OCI-LY7 (cell line): ENCODE measurements around the gene NAB2.

ENCODE experiments used
- EZH2phosphoT487 ChIP-seq: fragments of 200-600 bp; sonication (generic); IDR thresholded peaks from 2 replicates; pipeline ENCODE4 v1.6.1; 2018; ENCODE audit warnings: low read depth, borderline replicate concordance, mild to moderate bottlenecking, mixed run types, antibody characterized with exemption, low read length, moderate library complexity, mixed read lengths
- TF ChIP-seq, protein P1 (sequence below): fragments of 200-600 bp; sonication (generic); conservative IDR thresholded peaks from 2 replicates; pipeline ENCODE4 v1.5.1; 2014; ENCODE audit warnings: mild to moderate bottlenecking, antibody characterized with exemption, low read length, moderate library complexity, mixed read lengths

GRCh38 chr12:57103856-57104255 lies 14.9 kb downstream of the NAB2 start:
- TF ChIP-seq, protein P1, sequence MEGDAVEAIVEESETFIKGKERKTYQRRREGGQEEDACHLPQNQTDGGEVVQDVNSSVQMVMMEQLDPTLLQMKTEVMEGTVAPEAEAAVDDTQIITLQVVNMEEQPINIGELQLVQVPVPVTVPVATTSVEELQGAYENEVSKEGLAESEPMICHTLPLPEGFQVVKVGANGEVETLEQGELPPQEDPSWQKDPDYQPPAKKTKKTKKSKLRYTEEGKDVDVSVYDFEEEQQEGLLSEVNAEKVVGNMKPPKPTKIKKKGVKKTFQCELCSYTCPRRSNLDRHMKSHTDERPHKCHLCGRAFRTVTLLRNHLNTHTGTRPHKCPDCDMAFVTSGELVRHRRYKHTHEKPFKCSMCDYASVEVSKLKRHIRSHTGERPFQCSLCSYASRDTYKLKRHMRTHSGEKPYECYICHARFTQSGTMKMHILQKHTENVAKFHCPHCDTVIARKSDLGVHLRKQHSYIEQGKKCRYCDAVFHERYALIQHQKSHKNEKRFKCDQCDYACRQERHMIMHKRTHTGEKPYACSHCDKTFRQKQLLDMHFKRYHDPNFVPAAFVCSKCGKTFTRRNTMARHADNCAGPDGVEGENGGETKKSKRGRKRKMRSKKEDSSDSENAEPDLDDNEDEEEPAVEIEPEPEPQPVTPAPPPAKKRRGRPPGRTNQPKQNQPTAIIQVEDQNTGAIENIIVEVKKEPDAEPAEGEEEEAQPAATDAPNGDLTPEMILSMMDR, result no peak
- TF ChIP-seq EZH2phosphoT487, result no peak
